Measurements from ENCODE around the gene PPP1R18. TPM values are rescaled to one million over a fixed set of nuclear protein-coding genes. Genes with fewer than 3 reads are reported as not detected.

PPP1R18 gene
- total RNA-seq, 1 donor from 2014 or later: 42.5 TPM

DNA sequence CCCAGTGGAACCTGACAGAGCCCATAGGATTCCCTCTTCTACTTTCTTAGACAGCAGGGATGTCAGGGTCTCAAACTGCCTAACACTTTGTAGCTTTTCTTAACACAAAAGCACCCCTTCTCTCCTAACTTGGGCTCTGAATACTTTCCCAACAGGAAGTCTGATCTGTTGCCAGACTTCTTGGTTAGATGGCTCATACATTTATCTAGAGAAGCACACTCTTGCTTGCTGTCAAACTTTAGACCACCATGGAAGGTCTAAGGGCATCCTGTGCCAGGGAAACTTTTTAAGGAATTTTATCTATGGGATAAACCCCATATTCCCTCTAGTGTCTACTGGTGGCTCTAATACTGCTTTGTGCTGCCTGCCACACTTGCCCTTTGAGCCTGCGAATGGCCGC, 42.8 kb downstream of the PPP1R18 start:
- peaks cover 0 to 33% of the 10 kb centered on the region in 2 donors for H3K36me3 ChIP-seq
- intact Hi-C loops (cut with DNase I): no loop called here
- no peak overlapping the region for H3K4me3 ChIP-seq
- no peaks in the 10 kb centered on the region for H3K9me3 ChIP-seq
- no peaks in the 10 kb centered on the region for H3K27me3 ChIP-seq
- DNase-seq (ENCODE audit: extremely low spot score in 2 of 2): no peak
- H3K27ac ChIP-seq: no peak overlapping the region
- TF ChIP-seq, protein P1, sequence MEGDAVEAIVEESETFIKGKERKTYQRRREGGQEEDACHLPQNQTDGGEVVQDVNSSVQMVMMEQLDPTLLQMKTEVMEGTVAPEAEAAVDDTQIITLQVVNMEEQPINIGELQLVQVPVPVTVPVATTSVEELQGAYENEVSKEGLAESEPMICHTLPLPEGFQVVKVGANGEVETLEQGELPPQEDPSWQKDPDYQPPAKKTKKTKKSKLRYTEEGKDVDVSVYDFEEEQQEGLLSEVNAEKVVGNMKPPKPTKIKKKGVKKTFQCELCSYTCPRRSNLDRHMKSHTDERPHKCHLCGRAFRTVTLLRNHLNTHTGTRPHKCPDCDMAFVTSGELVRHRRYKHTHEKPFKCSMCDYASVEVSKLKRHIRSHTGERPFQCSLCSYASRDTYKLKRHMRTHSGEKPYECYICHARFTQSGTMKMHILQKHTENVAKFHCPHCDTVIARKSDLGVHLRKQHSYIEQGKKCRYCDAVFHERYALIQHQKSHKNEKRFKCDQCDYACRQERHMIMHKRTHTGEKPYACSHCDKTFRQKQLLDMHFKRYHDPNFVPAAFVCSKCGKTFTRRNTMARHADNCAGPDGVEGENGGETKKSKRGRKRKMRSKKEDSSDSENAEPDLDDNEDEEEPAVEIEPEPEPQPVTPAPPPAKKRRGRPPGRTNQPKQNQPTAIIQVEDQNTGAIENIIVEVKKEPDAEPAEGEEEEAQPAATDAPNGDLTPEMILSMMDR (IDR thresholded peaks at IDR 0.05): no peak
- TF ChIP-seq POLR2AphosphoS5 (IDR thresholded peaks at IDR 0.05; ENCODE audit: insufficient read depth in 1 of 2, low read depth in 1 of 2) (no peak), POLR2A (IDR thresholded peaks at IDR 0.05) (no peak)
- H3K4me1 ChIP-seq: peaks cover 20% of the 10 kb centered on the region

DNA sequence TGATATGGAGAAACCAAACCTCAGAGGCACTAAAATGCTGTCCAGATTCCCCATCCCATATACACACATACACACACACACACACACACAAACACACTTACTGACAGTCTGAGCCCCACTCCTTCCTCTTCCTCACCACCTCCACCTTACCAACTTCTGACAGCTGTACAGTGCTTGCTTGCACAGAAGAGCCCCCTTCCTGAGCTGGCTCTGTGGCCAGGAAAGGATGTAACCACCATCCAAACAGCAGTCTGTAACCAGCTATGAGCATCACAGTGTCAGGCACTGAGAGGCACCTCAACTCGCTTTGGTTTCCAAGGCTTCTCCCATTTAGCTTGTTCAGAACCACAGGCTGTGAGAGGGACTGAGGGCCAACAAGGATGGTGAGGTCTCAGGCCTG, 45.4 kb downstream of the PPP1R18 start:
- TF ChIP-seq POLR2AphosphoS5 (IDR thresholded peaks at IDR 0.05; ENCODE audit: insufficient read depth in 1 of 2, low read depth in 1 of 2) (no peak), POLR2A (IDR thresholded peaks at IDR 0.05) (no peak)
- Histone ChIP-seq H3K27ac (no peak overlapping the region), H3K4me1 (peaks cover 4% of the 10 kb centered on the region), H3K4me3 (no peak overlapping the region), H3K27me3 (no peaks in the 10 kb centered on the region), H3K36me3 (peaks cover 0 to 33% of the 10 kb centered on the region in 2 donors), H3K9me3 (no peaks in the 10 kb centered on the region)
- intact Hi-C loops (cut with DNase I): no loop called here
- DNase-seq (ENCODE audit: extremely low spot score in 2 of 2): no peak

DNA sequence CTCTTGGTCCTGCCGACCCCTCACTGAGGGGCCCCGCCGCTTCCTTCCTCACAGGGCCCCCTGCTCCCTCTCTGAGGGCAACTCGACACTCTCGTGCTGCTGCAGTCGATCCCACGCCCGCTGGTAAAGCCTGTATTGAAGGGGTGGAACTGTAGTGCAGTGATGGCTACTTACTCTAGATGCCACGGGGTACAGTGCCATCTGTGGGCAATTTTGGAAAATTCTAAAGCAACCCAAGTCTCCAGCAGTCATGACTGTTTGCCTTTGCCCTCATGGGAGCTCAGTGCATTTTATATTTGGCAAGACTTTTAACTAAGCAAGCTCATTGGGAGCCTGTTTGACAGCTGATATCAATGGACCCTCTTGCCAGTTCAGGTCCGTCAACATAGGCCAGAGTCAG, 46.0 kb downstream of the PPP1R18 start:
- no peak overlapping the region for H3K4me3 ChIP-seq
- H3K27me3 ChIP-seq: no peaks in the 10 kb centered on the region
- no peak for DNase-seq (ENCODE audit: extremely low spot score in 2 of 2)
- H3K27ac ChIP-seq: no peak overlapping the region
- intact Hi-C loops (cut with DNase I): no loop called here
- H3K4me1 ChIP-seq: no peaks in the 10 kb centered on the region
- H3K9me3 ChIP-seq: no peaks in the 10 kb centered on the region
- no peak for TF ChIP-seq POLR2AphosphoS5 (IDR thresholded peaks at IDR 0.05; ENCODE audit: insufficient read depth in 1 of 2, low read depth in 1 of 2)
- TF ChIP-seq POLR2A (IDR thresholded peaks at IDR 0.05): no peak
- TF ChIP-seq, protein P1 (IDR thresholded peaks at IDR 0.05): no peak
- peaks cover 0 to 33% of the 10 kb centered on the region in 2 donors for H3K36me3 ChIP-seq

DNA sequence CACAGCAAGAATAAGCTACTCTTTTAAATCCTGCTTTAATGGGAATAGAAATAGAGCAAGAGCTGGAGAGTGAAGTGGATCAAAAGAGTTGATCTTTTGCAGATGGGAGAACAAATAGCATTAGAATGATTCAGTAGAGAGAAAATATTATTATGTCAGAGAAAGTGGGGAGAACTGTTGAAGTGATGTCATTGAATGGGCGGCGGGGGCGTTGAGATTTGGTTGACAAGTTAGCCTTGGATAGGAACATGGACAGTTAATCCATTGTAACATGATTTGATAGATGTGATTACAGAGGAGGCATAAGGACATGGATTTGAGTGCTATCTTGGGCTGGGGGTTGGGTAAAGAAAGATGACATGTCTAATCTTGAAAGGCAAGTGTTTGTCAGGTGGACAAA, 50.6 kb downstream of the PPP1R18 start:
- intact Hi-C loops (cut with DNase I): no loop called here
- H3K9me3 ChIP-seq: no peaks in the 10 kb centered on the region
- H3K36me3 ChIP-seq: peaks cover 0 to 28% of the 10 kb centered on the region in 2 donors
- H3K4me3 ChIP-seq: no peak overlapping the region
- no peak overlapping the region for H3K27ac ChIP-seq
- TF ChIP-seq POLR2A (IDR thresholded peaks at IDR 0.05) (no peak), POLR2AphosphoS5 (IDR thresholded peaks at IDR 0.05; ENCODE audit: insufficient read depth in 1 of 2, low read depth in 1 of 2) (no peak)
- TF ChIP-seq, protein P1 (IDR thresholded peaks at IDR 0.05): no peak
- H3K27me3 ChIP-seq: no peaks in the 10 kb centered on the region
- H3K4me1 ChIP-seq: no peaks in the 10 kb centered on the region
- DNase-seq (ENCODE audit: extremely low spot score in 2 of 2): no peak

DNA sequence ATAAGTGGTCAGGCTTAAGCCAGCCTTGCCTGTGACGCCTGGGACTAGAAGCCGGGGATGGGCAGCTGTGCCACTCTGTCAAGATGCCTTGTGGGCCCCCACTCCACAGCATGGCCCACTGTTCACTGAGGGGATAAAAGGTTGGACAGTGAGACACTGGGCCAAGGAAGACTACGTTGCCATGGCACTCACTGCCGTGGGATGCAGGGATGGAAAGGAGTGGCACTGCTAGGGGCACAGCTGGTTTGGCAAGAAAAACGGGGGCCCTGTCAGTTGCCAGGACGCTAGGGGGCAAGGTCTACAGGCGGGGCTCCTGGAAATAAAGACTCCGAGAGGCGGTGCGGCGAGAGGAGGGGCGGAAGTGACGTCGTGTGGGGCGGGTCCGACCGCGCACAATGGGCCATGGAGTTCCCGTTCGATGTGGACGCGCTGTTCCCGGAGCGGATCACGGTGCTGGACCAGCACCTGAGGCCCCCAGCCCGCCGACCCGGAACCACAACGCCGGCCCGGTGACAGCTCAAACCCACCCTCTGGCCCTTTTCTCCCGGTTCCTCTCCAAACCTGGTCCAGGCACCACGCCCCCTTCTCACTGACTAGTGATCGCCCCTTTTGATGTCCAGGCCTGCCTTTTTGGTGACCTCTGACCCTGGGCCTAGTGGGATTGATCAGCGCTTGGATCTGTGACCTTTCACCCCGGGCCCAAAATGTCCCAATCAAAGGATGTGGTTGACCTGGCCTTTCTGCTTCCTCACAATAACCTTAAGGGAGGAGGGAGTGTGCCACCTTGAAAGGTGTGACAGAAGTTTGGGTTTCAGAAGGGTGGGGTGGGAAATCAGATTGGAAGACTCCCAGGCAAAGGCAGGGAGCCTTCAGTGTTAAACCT, 59.7 kb downstream of the PPP1R18 start, which contains the start of gene ATAT1:
TSS of gene ATAT1 (plus strand) at position 391 of the 883 bp plus-strand sequence.
- Histone ChIP-seq H3K36me3 (peaks cover 0 to 39% of the 10 kb centered on the region in 2 donors), H3K27ac (peak within 1 kb of the TSS; percentile 88), H3K4me3 (peak within 1 kb of the TSS; percentile 53 to 65), H3K27me3 (no peaks in the 10 kb centered on the region), H3K9me3 (no peaks in the 10 kb centered on the region), H3K4me1 (peaks cover 17% of the 10 kb centered on the region)
- no peak for DNase-seq (ENCODE audit: extremely low spot score in 2 of 2)
- TF ChIP-seq POLR2AphosphoS5 (IDR thresholded peaks at IDR 0.05; ENCODE audit: insufficient read depth in 1 of 2, low read depth in 1 of 2) (peak in 1 of 2 donors; percentile 75), POLR2A (IDR thresholded peaks at IDR 0.05) (no peak)
- TF ChIP-seq, protein P1 (IDR thresholded peaks at IDR 0.05): peak in 2 of 3 experiments; percentile 23 to 53
- intact Hi-C loops (cut with DNase I): no loop called here

Small RNA genes within 50 kb of the gene (small RNA-seq; reads per million reads assigned to genes)
- not detected for gene RF00019

Other genes starting within 250 kb of the PPP1R18 start
- gene HLA-E, start 197.1 kb downstream of the PPP1R18 start, total RNA-seq: 618 TPM
- gene GNL1, start 130.2 kb downstream of the PPP1R18 start, total RNA-seq: 24.1 TPM
- gene PRR3, start 129.3 kb downstream of the PPP1R18 start, total RNA-seq: 5.9 TPM
- 29.5 TPM for gene ABCF1, start 115.2 kb downstream of the PPP1R18 start, total RNA-seq
- gene PPP1R10, start 69.4 kb downstream of the PPP1R18 start, total RNA-seq: 52.5 TPM
- gene MRPS18B, start 68.8 kb downstream of the PPP1R18 start, total RNA-seq: 21.6 TPM
- gene ATAT1, start 59.8 kb downstream of the PPP1R18 start, total RNA-seq: 13.3 TPM
- gene C6orf136, start 39.5 kb downstream of the PPP1R18 start, total RNA-seq: 15.7 TPM
- gene DHX16, start 13.6 kb downstream of the PPP1R18 start, total RNA-seq: 24.8 TPM
- 6.1 TPM for gene NRM, start 4.3 kb upstream of the PPP1R18 start, total RNA-seq
- 12.3 TPM for gene MDC1, start 30.6 kb upstream of the PPP1R18 start, total RNA-seq
- gene TUBB, start 33.7 kb upstream of the PPP1R18 start, total RNA-seq: 293 TPM
- gene FLOT1, start 56.0 kb upstream of the PPP1R18 start, total RNA-seq: 165 TPM
- gene IER3, start 57.9 kb upstream of the PPP1R18 start, total RNA-seq: 40.5 TPM
- gene DDR1, start 197.9 kb upstream of the PPP1R18 start, total RNA-seq: 71.5 TPM
- 16.7 TPM for gene GTF2H4, start 221.6 kb upstream of the PPP1R18 start, total RNA-seq
- 18.9 TPM for gene VARS2, start 227.6 kb upstream of the PPP1R18 start, total RNA-seq
- not detected for gene SFTA2, start 245.5 kb upstream of the PPP1R18 start, total RNA-seq

Measured in vagina (tissue), 2 donors.